ENCODE results near the gene CLSTN2.

DNA sequence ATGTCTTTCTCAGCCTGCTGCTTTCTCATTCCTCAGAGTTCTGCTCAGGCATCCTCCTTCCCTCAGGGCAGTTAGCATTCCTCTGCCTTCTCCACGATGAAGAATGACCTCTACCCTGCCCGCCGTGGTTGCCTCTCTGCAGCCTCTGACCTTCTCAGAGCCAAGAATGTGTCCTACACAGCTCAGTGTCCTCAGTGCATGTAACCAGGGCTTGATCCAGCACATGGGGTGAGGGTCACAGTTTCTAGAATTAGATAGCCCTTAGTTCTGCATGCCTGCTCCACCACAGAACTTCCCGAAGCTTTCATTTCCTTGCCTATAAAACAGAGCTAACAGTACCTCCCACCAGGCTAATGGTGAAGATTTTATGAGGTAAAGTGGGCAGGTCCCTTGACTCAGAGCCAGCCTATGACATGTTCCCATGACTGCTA is 182.1 kb downstream of the CLSTN2 start:
- TF ChIP-seq, protein P1, sequence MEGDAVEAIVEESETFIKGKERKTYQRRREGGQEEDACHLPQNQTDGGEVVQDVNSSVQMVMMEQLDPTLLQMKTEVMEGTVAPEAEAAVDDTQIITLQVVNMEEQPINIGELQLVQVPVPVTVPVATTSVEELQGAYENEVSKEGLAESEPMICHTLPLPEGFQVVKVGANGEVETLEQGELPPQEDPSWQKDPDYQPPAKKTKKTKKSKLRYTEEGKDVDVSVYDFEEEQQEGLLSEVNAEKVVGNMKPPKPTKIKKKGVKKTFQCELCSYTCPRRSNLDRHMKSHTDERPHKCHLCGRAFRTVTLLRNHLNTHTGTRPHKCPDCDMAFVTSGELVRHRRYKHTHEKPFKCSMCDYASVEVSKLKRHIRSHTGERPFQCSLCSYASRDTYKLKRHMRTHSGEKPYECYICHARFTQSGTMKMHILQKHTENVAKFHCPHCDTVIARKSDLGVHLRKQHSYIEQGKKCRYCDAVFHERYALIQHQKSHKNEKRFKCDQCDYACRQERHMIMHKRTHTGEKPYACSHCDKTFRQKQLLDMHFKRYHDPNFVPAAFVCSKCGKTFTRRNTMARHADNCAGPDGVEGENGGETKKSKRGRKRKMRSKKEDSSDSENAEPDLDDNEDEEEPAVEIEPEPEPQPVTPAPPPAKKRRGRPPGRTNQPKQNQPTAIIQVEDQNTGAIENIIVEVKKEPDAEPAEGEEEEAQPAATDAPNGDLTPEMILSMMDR (IDR thresholded peaks at IDR 0.05), result no peak
- TF ChIP-seq POLR2A (IDR thresholded peaks at IDR 0.05), result no peak
